K562 (cell line): Measurements from ENCODE around the gene TRMT1. TPM values are rescaled to one million over a fixed set of nuclear protein-coding genes. Genes with fewer than 3 reads are reported as not detected.

Source experiments
- ATF7 ChIP-seq: fragments of 450-650 bp; IDR thresholded peaks from 2 replicates; pipeline ENCODE4 v1.7.1; 2014; ENCODE audit warnings: mild to moderate bottlenecking, moderate library complexity
- CTCF ChIP-seq, 3 experiments: IDR thresholded peaks in 2 of 3; conservative IDR thresholded peaks in 1 of 3; 2 replicates each; pipeline ENCODE4 v1.5.1; 2011 to 2012; ENCODE audit warnings: low read length in 3 of 3, mild to moderate bottlenecking in 3 of 3, control low read depth in 2 of 3, improper control_type of control experiment in 1 of 3, inconsistent platforms in 1 of 3, low read depth in 1 of 3, mixed read lengths in 1 of 3, moderate library complexity in 1 of 3; ENCODE audit not compliant: insufficient read depth in 2 of 3
- KAT7 ChIP-seq: sonication (generic); formaldehyde crosslinking; IDR thresholded peaks from 2 replicates; pipeline ENCODE4 v1.8.0; 2022; ENCODE audit warnings: missing genetic modification reagents, mild to moderate bottlenecking, borderline replicate concordance
- KDM2B ChIP-seq: fragments of 250-450 bp; sonication (Bioruptor Pico); IDR thresholded peaks from 2 replicates; pipeline ENCODE4 v1.8.0; 2021; ENCODE audit warnings: mild to moderate bottlenecking, moderate library complexity
- KLF16 ChIP-seq: IDR thresholded peaks from 2 replicates; pipeline ENCODE4 v1.6.1; 2016; ENCODE audit warnings: antibody characterized with exemption
- SIX5 ChIP-seq, 2 experiments: IDR thresholded peaks; 2 replicates each; pipeline ENCODE4 v1.6.1; 2011; ENCODE audit warnings: low read length in 2 of 2, borderline replicate concordance in 1 of 2, low read depth in 1 of 2, mild to moderate bottlenecking in 1 of 2, moderate library complexity in 1 of 2; ENCODE audit not compliant: insufficient read depth in 1 of 2
- USF1 ChIP-seq: sonication (generic); formaldehyde crosslinking; IDR thresholded peaks from 2 replicates; pipeline ENCODE4 v1.9.0; 2022; ENCODE audit warnings: mild to moderate bottlenecking, missing genetic modification reagents
- USF2 ChIP-seq: sonication (generic); formaldehyde crosslinking; IDR thresholded peaks from 2 replicates; pipeline ENCODE4 v1.5.0; 2020; ENCODE audit warnings: missing genetic modification reagents
- VEZF1 ChIP-seq: fragments of 200-800 bp; sonication (Bioruptor generic); IDR thresholded peaks from 2 replicates; pipeline ENCODE4 v1.6.1; 2017; ENCODE audit warnings: missing genetic modification characterization, missing compliant biosample characterization
- ZNF263 ChIP-seq: sonication (generic); formaldehyde crosslinking; IDR thresholded peaks from 2 replicates; pipeline ENCODE4 v1.8.0; 2022; ENCODE audit warnings: mild to moderate bottlenecking, missing genetic modification reagents, borderline replicate concordance
- ZNF589 ChIP-seq: fragments of 200-800 bp; sonication (Bioruptor generic); IDR thresholded peaks from 2 replicates; pipeline ENCODE4 v1.6.1; 2016; ENCODE audit warnings: low read depth, missing genetic modification characterization, missing compliant biosample characterization
- polyA plus RNA-seq, 8 experiments: library from polyadenylated mRNA; depleted of rRNA in 4 of 8; stranded (reverse) in 5 of 8; unstranded in 3 of 8; fragments of >200 nt; fragmentation: Nextera tagmentation in 2 of 8; fragmentation: Illumina TruSeq in 1 of 8; extraction: Ambion mirVana in 2 of 8; extraction: Trizol in 1 of 8; gene quantifications; 2 replicates each; pipeline versions ENCODE4 v1.2.1 to v1.2.3, GENCODE V29; 2011 to 2014; ENCODE audit warnings: inconsistent platforms in 1 of 8, missing spikeins in 1 of 8
- total RNA-seq, 7 experiments: library from RNA; depleted of rRNA in 6 of 7; stranded (reverse); fragments of >200 nt in 6 of 7; fragmentation: Illumina TruSeq in 2 of 7; extraction: Trizol in 2 of 7; gene quantifications; 2 replicates each; pipeline versions ENCODE4 v1.2.1 to v1.2.3, GENCODE V29; 2011 to 2021; ENCODE audit warnings: low replicate concordance in 1 of 7

TRMT1 gene
- total and polyA plus RNA-seq, 9 of the 15 experiments (the other 6 are each of a cell fraction or from before 2014, with no cell fraction given) = 5.8 to 158 (median 54.3) TPM

GRCh38 chr19:13060964-13061927 lies 55.3 kb downstream of the TRMT1 start (continued):
- TF ChIP-seq VEZF1 (CRISPR knock-in tag) = peak; percentile 48; the same call in 1 of the 2 replicates
- TF ChIP-seq USF2 (CRISPR knock-in tag) = peak; percentile 73
- TF ChIP-seq ZNF589 (CRISPR knock-in tag) = no peak
- TF ChIP-seq ZNF263 = 0 out of 2 replicates have a peak, but pooled peaks have one; percentile 16
- peak; percentile 92 to 97 (median 95) for TF ChIP-seq CTCF (IDR thresholded peaks at IDR 0.05 in 2 of 3, conservative IDR thresholded peaks at IDR 0.05 in 1 of 3; ENCODE audit: insufficient read depth in 2 of 3, low read depth in 1 of 3, low read length in 3 of 3)
- 0 out of 2 replicates have a peak, but pooled peaks have one; percentile 21 for TF ChIP-seq ATF7
- no peak for TF ChIP-seq SIX5 (IDR thresholded peaks at IDR 0.05; ENCODE audit: borderline replicate concordance in 1 of 2, insufficient read depth in 1 of 2, low read depth in 1 of 2, low read length in 2 of 2)
- TF ChIP-seq KDM2B = peak; percentile 42; the same call in 1 of the 2 replicates
- TF ChIP-seq KAT7 (CRISPR knock-in tag) = peak; percentile 52; the same call in 1 of the 2 replicates
- peak; percentile 66 for TF ChIP-seq USF1 (CRISPR knock-in tag)
- TF ChIP-seq KLF16 = 0 out of 2 replicates have a peak, but pooled peaks have one; percentile 23
